ENCODE measurements around the gene SPRTN.

GRCh38 chr1:231313661-231314060, 24.4 kb upstream of the SPRTN start:
- TF ChIP-seq ZC3H10 (CRISPR knock-in tag; IDR thresholded peaks at IDR 0.05) (no peak), ZNF8 (CRISPR knock-in tag; IDR thresholded peaks at IDR 0.05) (no peak), ARNTL (CRISPR knock-in tag; IDR thresholded peaks at IDR 0.05; ENCODE audit: borderline replicate concordance, low read depth) (no peak), ISL1 (CRISPR knock-in tag; IDR thresholded peaks at IDR 0.05) (no peak), ZFP3 (CRISPR knock-in tag; IDR thresholded peaks at IDR 0.05) (no peak), BACH2 (CRISPR knock-in tag; IDR thresholded peaks at IDR 0.05; ENCODE audit: borderline replicate concordance) (no peak), CSRNP3 (CRISPR knock-in tag; IDR thresholded peaks at IDR 0.05) (no peak), RARB (CRISPR knock-in tag; IDR thresholded peaks at IDR 0.05) (no peak), TCF4 (CRISPR knock-in tag; IDR thresholded peaks at IDR 0.05; ENCODE audit: borderline replicate concordance) (no peak), CREB5 (CRISPR knock-in tag; IDR thresholded peaks at IDR 0.05; ENCODE audit: low read depth) (no peak), TSHZ2 (CRISPR knock-in tag; IDR thresholded peaks at IDR 0.05) (no peak), TOX (CRISPR knock-in tag; IDR thresholded peaks at IDR 0.05; ENCODE audit: borderline replicate concordance) (no peak), ZFP30 (CRISPR knock-in tag; IDR thresholded peaks at IDR 0.05) (no peak), CSDC2 (CRISPR knock-in tag; IDR thresholded peaks at IDR 0.05) (no peak)
